Tibial artery (tissue), 4 donors: ENCODE data around the gene RB1.

Experiments used
- DNase-seq, 2 donors: peaks; one replicate each; pipeline ENCODE4 v3.0.0-alpha.2; 2019
- H3K27ac ChIP-seq, 2 donors: fragments of 200-600 bp; sonication (generic) in 1 of 2; 1 replicate in 1 of 2; 2 replicates in 1 of 2; pipeline ENCODE4 v1.5.1; 2018 to 2019; ENCODE audit warnings: mild to moderate bottlenecking in 1 of 2
- H3K27me3 ChIP-seq, 2 donors: fragments of 200-600 bp; sonication (generic) in 1 of 2; one replicate each; pipeline versions ENCODE4 v1.5.1 to v1.6.0; 2016 to 2019
- H3K36me3 ChIP-seq, 3 donors: fragments of 200-600 bp; sonication (generic) in 2 of 3; one replicate each; pipeline ENCODE4 v1.5.1; 2016 to 2019; ENCODE audit warnings: mild to moderate bottlenecking in 2 of 3
- H3K4me1 ChIP-seq, 4 donors: fragments of 200-600 bp; sonication (generic) in 2 of 4; 1 replicate in 3 of 4; 2 replicates in 1 of 4; pipeline ENCODE4 v1.5.1; 2016 to 2019
- H3K4me3 ChIP-seq, 2 donors: fragments of 200-600 bp; sonication (generic) in 1 of 2; 1 replicate in 1 of 2; 2 replicates in 1 of 2; pipeline ENCODE4 v1.5.1; 2018 to 2019; ENCODE audit warnings: mild to moderate bottlenecking in 2 of 2
- H3K9me3 ChIP-seq, 3 donors: fragments of 200-600 bp; sonication (generic) in 1 of 3; one replicate each; pipeline ENCODE4 v1.5.1; 2016 to 2019
- CTCF ChIP-seq, 2 experiments: fragments of 200-600 bp in 1 of 2; fragments of 450-650 bp in 1 of 2; IDR thresholded peaks; one replicate each; pipeline ENCODE4 v1.5.1; 2017 to 2019; ENCODE audit warnings: antibody characterized with exemption in 2 of 2, mild to moderate bottlenecking in 1 of 2, moderate library complexity in 1 of 2
- intact Hi-C: fragments of 100-400 bp; cut with DNase I; formaldehyde crosslinking; loops from one replicate; pipeline ENCODE4 v1.15.0; 2023; ENCODE audit warnings: low total_unique reads

RB1 gene

GRCh38 chr13:48494874-48495273 is 191.3 kb downstream of the RB1 start:
- DNase-seq, result no peak
- no peaks in the 10 kb centered on the region for H3K4me1 ChIP-seq
- no peak overlapping the region for H3K27ac ChIP-seq
- peaks cover 0 to 11% (median 4%) of the 10 kb centered on the region in 3 donors for H3K36me3 ChIP-seq
- H3K27me3 ChIP-seq, result no peaks in the 10 kb centered on the region
- no peak for TF ChIP-seq CTCF (IDR thresholded peaks at IDR 0.05)
- no peaks in the 10 kb centered on the region for H3K9me3 ChIP-seq
- intact Hi-C loops, result no loop called here
- H3K4me3 ChIP-seq, result no peak overlapping the region

- Histone ChIP-seq H3K27ac (no peak overlapping the region), H3K36me3 (peaks cover 0 to 19% (median 0%) of the 10 kb centered on the region in 3 donors), H3K4me1 (no peaks in the 10 kb centered on the region), H3K9me3 (no peaks in the 10 kb centered on the region), H3K4me3 (no peak overlapping the region), H3K27me3 (no peaks in the 10 kb centered on the region)
- intact Hi-C loops, result no loop called here
- no peak for TF ChIP-seq CTCF (IDR thresholded peaks at IDR 0.05)
- no peak for DNase-seq
Observed at GRCh38 chr13:48496271-48497161, 193.0 kb downstream of the RB1 start.

GRCh38 chr13:48497669-48498068 is 194.1 kb downstream of the RB1 start:
- no peaks in the 10 kb centered on the region for H3K27me3 ChIP-seq
- no peaks in the 10 kb centered on the region for H3K4me1 ChIP-seq
- no peak for TF ChIP-seq CTCF (IDR thresholded peaks at IDR 0.05)
- no peak overlapping the region for H3K4me3 ChIP-seq
- H3K36me3 ChIP-seq, result peaks cover 0 to 16% (median 0%) of the 10 kb centered on the region in 3 donors
- intact Hi-C loops, result no loop called here
- H3K27ac ChIP-seq, result no peak overlapping the region
- DNase-seq, result no peak
- no peaks in the 10 kb centered on the region for H3K9me3 ChIP-seq

GRCh38 chr13:48500652-48501197 is 197.2 kb downstream of the RB1 start:
- intact Hi-C loops, result no loop called here
- Histone ChIP-seq H3K27ac (no peak overlapping the region), H3K27me3 (no peaks in the 10 kb centered on the region), H3K9me3 (no peaks in the 10 kb centered on the region), H3K4me3 (no peak overlapping the region), H3K4me1 (peaks cover 0 to 9% (median 0%) of the 10 kb centered on the region in 4 donors), H3K36me3 (peaks cover 0 to 16% (median 0%) of the 10 kb centered on the region in 3 donors)
- no peak for TF ChIP-seq CTCF (IDR thresholded peaks at IDR 0.05)
- no peak for DNase-seq

GRCh38 chr13:48501705-48502104 is 198.2 kb downstream of the RB1 start:
- H3K36me3 ChIP-seq, result peaks cover 0 to 16% (median 0%) of the 10 kb centered on the region in 3 donors
- no peak overlapping the region for H3K27ac ChIP-seq
- TF ChIP-seq CTCF (IDR thresholded peaks at IDR 0.05), result no peak
- intact Hi-C loops, result no loop called here
- no peaks in the 10 kb centered on the region for H3K27me3 ChIP-seq
- H3K4me3 ChIP-seq, result no peak overlapping the region
- DNase-seq, result no peak
- H3K4me1 ChIP-seq, result peaks cover 0 to 17% (median 4%) of the 10 kb centered on the region in 4 donors
- H3K9me3 ChIP-seq, result no peaks in the 10 kb centered on the region
